HCT116 (cell line): ENCODE data around the gene CBFA2T3. TPM values are rescaled to one million over a fixed set of nuclear protein-coding genes. Genes with fewer than 3 reads are reported as not detected.
"Not testable (repeated sequence)": the region's sequence is repeated elsewhere in the genome, so short reads cannot be mapped to it uniquely, and the experiment has no call there.

ENCODE experiments used
- ATAC-seq: fragments of 200-7000 bp; cut with Tn5 transposase; 2 replicates; pipeline ENCODE4 v1.9.1; 2020; ENCODE audit warnings: mild to moderate bottlenecking, moderate library complexity
- BruUV-seq: library from RNA; stranded (reverse); fragments of 400-500 nt; replicated peaks from 2 replicates; lab custom pipeline; 2021; lab: Mats Ljungman, UMichigan
- CTCF ChIA-PET: fragments of 300-600 bp; sonication (Branson Sonifier 250); formaldehyde crosslinking; loops from one replicate; lab custom pipeline; 2021; ENCODE audit warnings: antibody characterized with exemption; lab: Charles Lee
- POLR2A ChIA-PET: fragments of 300-600, 350-600 bp; sonication (Branson Sonifier 250); formaldehyde crosslinking; loops from one replicate; lab custom pipeline; 2021; ENCODE audit warnings: antibody characterized with exemption; lab: Charles Lee
- RAD21 ChIA-PET, 2 experiments: fragments of 300-600 bp; sonication (Branson Sonifier 250); formaldehyde crosslinking; loops; one replicate each; lab custom pipeline; 2023; ENCODE audit warnings: low total read pairs in 2 of 2; ENCODE audit not compliant: uncharacterized antibody in 2 of 2, unreplicated experiment in 2 of 2, low non-redundant PET in 1 of 2; lab: Charles Lee
- DNase-seq: peaks from one replicate; pipeline ENCODE4 v3.0.0-alpha.2; 2010; ENCODE audit warnings: low read depth, low spot score
- H2AFZ ChIP-seq: fragments of 200-600 bp; shearing (Covaris generic), sonication (generic); 2 replicates; pipeline ENCODE4 v1.6.1; 2017; ENCODE audit warnings: low read depth, mixed run types, mixed read lengths, antibody characterized with exemption, low read length; ENCODE audit not compliant: poor library complexity, severe bottlenecking
- H3K27ac ChIP-seq: 2 replicates; pipeline ENCODE4 v1.5.1; 2012; ENCODE audit warnings: low read depth, low read length
- H3K27me3 ChIP-seq: fragments of 200-600 bp; sonication (generic); 2 replicates; pipeline ENCODE4 v1.6.1; 2016; ENCODE audit warnings: mixed run types, low read length, mixed read lengths; ENCODE audit not compliant: insufficient read depth
- H3K36me3 ChIP-seq, 2 experiments: fragments of 200-500 bp in 1 of 2; fragments of 200-600 bp in 1 of 2; sonication (Bioruptor generic) in 1 of 2; sonication (generic) in 1 of 2; 2 replicates each; pipeline versions ENCODE4 v1.5.1 to v1.6.1; 2014 to 2016; ENCODE audit warnings: low read length in 2 of 2, inconsistent platforms in 1 of 2, mixed read lengths in 1 of 2, mixed run types in 1 of 2; ENCODE audit not compliant: insufficient read depth in 2 of 2, control insufficient read depth in 1 of 2
- H3K4me1 ChIP-seq, 2 experiments: fragments of 200-600 bp in 1 of 2; sonication (generic) in 1 of 2; 2 replicates each; pipeline versions ENCODE4 v1.5.1 to v1.6.1; 2012 to 2017; ENCODE audit warnings: low read length in 2 of 2, inconsistent platforms in 1 of 2, mild to moderate bottlenecking in 1 of 2, mixed read lengths in 1 of 2, mixed run types in 1 of 2, moderate library complexity in 1 of 2; ENCODE audit not compliant: insufficient read depth in 2 of 2, control insufficient read depth in 1 of 2
- H3K4me2 ChIP-seq: fragments of 200-600 bp; sonication (generic); 2 replicates; pipeline ENCODE4 v1.6.1; 2017; ENCODE audit warnings: mixed run types, low read length, mixed read lengths
- H3K4me3 ChIP-seq, 2 experiments: fragments of 200-600 bp in 1 of 2; sonication (generic) in 1 of 2; replicated peaks in 1 of 2; 2 replicates each; pipeline ENCODE4 v1.5.1; 2011 to 2016; ENCODE audit warnings: low read length in 2 of 2, control low read depth in 1 of 2, low read depth in 1 of 2, mild to moderate bottlenecking in 1 of 2, mixed read lengths in 1 of 2, mixed run types in 1 of 2
- H3K79me2 ChIP-seq: fragments of 200-600 bp; sonication (generic); 2 replicates; pipeline ENCODE4 v1.6.1; 2017; ENCODE audit warnings: mild to moderate bottlenecking, mixed run types, low read length, moderate library complexity, mixed read lengths; ENCODE audit not compliant: insufficient read depth
- H3K9ac ChIP-seq: fragments of 200-600 bp; sonication (generic); 2 replicates; pipeline ENCODE4 v1.6.1; 2016; ENCODE audit warnings: low read length, mixed read lengths
- H3K9me2 ChIP-seq: fragments of 200-600 bp; sonication (generic), shearing (Covaris generic); 2 replicates; pipeline ENCODE4 v1.6.1; 2017; ENCODE audit warnings: mixed run types, mild to moderate bottlenecking, moderate library complexity; ENCODE audit not compliant: insufficient read depth
- H3K9me3 ChIP-seq, 2 experiments: fragments of 200-500 bp in 1 of 2; fragments of 200-600 bp in 1 of 2; sonication (Bioruptor generic) in 1 of 2; sonication (generic) in 1 of 2; 2 replicates each; pipeline ENCODE4 v1.6.1; 2014 to 2017; ENCODE audit warnings: low read length in 2 of 2, mixed read lengths in 2 of 2, inconsistent platforms in 1 of 2, low read depth in 1 of 2, mild to moderate bottlenecking in 1 of 2, mixed run types in 1 of 2, moderate library complexity in 1 of 2; ENCODE audit not compliant: control insufficient read depth in 1 of 2, insufficient read depth in 1 of 2
- H4K20me1 ChIP-seq: fragments of 200-600 bp; sonication (generic), shearing (Covaris generic); 2 replicates; pipeline ENCODE4 v1.6.1; 2017; ENCODE audit warnings: mixed run types, mild to moderate bottlenecking, moderate library complexity; ENCODE audit not compliant: insufficient read depth
- CEBPB ChIP-seq: IDR thresholded peaks from 2 replicates; pipeline ENCODE4 v1.6.1; 2012; ENCODE audit warnings: low read depth
- EGR1 ChIP-seq: IDR thresholded peaks from 2 replicates; pipeline ENCODE4 v1.6.1; 2012; ENCODE audit warnings: low read depth
- JUND ChIP-seq: IDR thresholded peaks from 2 replicates; pipeline ENCODE4 v1.6.1; 2012
- POLR2A ChIP-seq: IDR thresholded peaks from 2 replicates; pipeline ENCODE4 v1.7.0; 2011; ENCODE audit warnings: borderline replicate concordance; ENCODE audit not compliant: insufficient read depth, insufficient read length; ENCODE audit errors: extremely low read depth
- SP1 ChIP-seq: IDR thresholded peaks from 2 replicates; pipeline ENCODE4 v1.6.1; 2012; ENCODE audit warnings: low read depth
- SRF ChIP-seq: IDR thresholded peaks from 2 replicates; pipeline ENCODE4 v1.6.1; 2012; ENCODE audit warnings: low read depth
- ZNF274 ChIP-seq: fragments of 200-500 bp; sonication (Bioruptor generic); IDR thresholded peaks from 2 replicates; pipeline ENCODE4 v1.6.1; 2014; ENCODE audit warnings: mild to moderate bottlenecking, low read depth, low read length, inconsistent platforms
- intact Hi-C: fragments of 100-400 bp; cut with micrococcal nuclease; formaldehyde crosslinking; loops from 2 replicates; pipeline ENCODE4 v1.10.0; 2022
- total RNA-seq: library from RNA; stranded (reverse); gene quantifications from one replicate; pipeline ENCODE4 v1.2.1, GENCODE V29; 2021; ENCODE audit not compliant: unreplicated experiment
- TF ChIP-seq, protein P1 (sequence below): IDR thresholded peaks from 2 replicates; pipeline ENCODE4 v1.6.1; 2012
- TF ChIP-seq, protein P2 (sequence below): IDR thresholded peaks from 2 replicates; pipeline ENCODE4 v1.6.1; 2011; ENCODE audit warnings: mild to moderate bottlenecking, low read length, moderate library complexity; ENCODE audit not compliant: insufficient replicate concordance; ENCODE audit errors: extremely low read depth

CBFA2T3 gene
- total RNA-seq, 1 experiment from 2014 or later = 19.1 TPM

DNA sequence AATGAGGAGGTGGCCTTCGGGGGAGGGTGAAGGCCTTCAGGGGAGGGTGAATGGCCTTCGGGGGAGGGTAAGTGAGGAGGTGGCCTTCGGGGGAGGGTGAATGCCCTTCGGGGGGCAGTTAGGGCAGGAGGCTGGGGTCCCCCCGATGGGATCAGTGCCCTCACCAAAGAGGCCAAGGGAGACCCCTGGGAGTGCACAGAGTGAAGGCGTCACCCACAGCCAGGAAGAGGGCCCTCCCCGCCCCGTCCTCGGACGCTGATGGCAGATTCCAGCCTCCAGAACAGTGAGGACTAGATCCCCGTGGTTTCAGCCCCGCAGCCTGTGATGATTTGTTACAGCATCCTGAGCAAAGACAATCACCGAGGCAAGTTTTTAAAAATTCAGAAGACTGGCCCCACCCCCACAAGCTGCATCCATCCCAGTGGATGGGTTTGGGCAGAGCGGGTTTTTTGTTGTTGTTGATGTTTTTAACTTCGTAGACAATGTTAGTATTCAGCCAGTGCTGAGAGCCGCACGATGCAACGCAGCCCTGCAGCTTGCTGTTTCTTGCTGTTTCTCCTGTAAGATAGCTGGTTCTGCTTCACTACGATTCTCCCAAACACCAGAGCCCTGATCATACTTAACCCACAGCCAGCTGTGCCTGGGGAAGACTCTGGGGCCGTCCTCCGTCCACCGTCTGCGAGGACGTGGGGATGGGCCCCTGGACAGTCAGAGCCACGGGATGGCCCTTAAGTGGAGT, 40.7 kb upstream of the CBFA2T3 start:
- DNase-seq (no peak), ATAC-seq (no peak)
- peaks cover 0 to 6% of the 10 kb centered on the region in 2 experiments; a peak in 1 of 4 replicates for H3K4me1 ChIP-seq

DNA sequence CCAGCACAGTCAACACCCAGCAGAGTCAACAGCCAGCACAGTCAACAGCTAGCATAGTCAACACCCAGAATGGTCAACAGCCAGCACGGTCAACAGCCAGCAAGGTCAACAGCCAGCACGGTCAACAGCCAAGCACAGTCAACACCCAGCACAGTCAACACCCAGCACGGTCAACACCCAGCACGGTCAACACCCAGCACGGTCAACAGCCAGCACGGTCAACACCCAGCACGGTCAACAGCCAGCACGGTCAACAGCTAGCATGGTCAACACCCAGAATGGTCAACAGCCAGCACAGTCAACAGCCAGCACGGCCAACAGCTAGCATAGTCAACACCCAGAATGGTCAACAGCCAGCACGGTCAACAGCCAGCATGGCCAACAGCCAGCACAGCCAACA, 39.6 kb upstream of the CBFA2T3 start:
- H3K4me2 ChIP-seq, H3K9me2 ChIP-seq, H4K20me1 ChIP-seq, H2AFZ ChIP-seq, intact Hi-C loops, DNase-seq, H3K27ac ChIP-seq, H3K36me3 ChIP-seq, ATAC-seq, H3K4me1 ChIP-seq, POLR2A ChIA-PET, H3K79me2 ChIP-seq, H3K9me3 ChIP-seq, H3K9ac ChIP-seq, H3K4me3 ChIP-seq, RAD21 ChIA-PET, BruUV-seq, CTCF ChIA-PET: not testable (repeated sequence)
- H3K27me3 ChIP-seq = peaks cover 20% of the 10 kb centered on the region

More for the DNA sequence above, 40.7 kb upstream of the CBFA2T3 start:
- H3K9ac ChIP-seq = no peak overlapping the region
- TF ChIP-seq SRF = no peak
- TF ChIP-seq ZNF274 = no peak
- no peak for TF ChIP-seq SP1
- no peak for TF ChIP-seq POLR2A
- TF ChIP-seq, protein P1, sequence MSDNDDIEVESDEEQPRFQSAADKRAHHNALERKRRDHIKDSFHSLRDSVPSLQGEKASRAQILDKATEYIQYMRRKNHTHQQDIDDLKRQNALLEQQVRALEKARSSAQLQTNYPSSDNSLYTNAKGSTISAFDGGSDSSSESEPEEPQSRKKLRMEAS = no peak
- no peak for TF ChIP-seq CEBPB
- TF ChIP-seq EGR1 = no peak
- TF ChIP-seq, protein P2, sequence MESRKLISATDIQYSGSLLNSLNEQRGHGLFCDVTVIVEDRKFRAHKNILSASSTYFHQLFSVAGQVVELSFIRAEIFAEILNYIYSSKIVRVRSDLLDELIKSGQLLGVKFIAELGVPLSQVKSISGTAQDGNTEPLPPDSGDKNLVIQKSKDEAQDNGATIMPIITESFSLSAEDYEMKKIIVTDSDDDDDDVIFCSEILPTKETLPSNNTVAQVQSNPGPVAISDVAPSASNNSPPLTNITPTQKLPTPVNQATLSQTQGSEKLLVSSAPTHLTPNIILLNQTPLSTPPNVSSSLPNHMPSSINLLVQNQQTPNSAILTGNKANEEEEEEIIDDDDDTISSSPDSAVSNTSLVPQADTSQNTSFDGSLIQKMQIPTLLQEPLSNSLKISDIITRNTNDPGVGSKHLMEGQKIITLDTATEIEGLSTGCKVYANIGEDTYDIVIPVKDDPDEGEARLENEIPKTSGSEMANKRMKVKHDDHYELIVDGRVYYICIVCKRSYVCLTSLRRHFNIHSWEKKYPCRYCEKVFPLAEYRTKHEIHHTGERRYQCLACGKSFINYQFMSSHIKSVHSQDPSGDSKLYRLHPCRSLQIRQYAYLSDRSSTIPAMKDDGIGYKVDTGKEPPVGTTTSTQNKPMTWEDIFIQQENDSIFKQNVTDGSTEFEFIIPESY = no peak
- no peak for TF ChIP-seq JUND
- TF ChIP-seq, all 23 proteins: peak for 0
- Histone ChIP-seq H3K9me2 (no peaks in the 10 kb centered on the region), H3K79me2 (no peaks in the 10 kb centered on the region), H4K20me1 (no peaks in the 10 kb centered on the region), H3K36me3 (no peaks in the 10 kb centered on the region), H2AFZ (no peak overlapping the region), H3K4me2 (no peak overlapping the region), H3K9me3 (peaks cover 0 to 9% of the 10 kb centered on the region in 2 experiments; a peak in 2 of 4 replicates), H3K27me3 (peaks cover 19% of the 10 kb centered on the region), H3K27ac (no peak overlapping the region), H3K4me3 (no peak overlapping the region)
- intact Hi-C loops = no loop called here
- RAD21 ChIA-PET = no interaction called here
- CTCF ChIA-PET = no interaction called here
- no TSS peak for BruUV-seq
- POLR2A ChIA-PET = no interaction called here
